CD14-positive monocyte (primary cell): Measurements from ENCODE around the gene ZC3HAV1. TPM values are rescaled to one million over a fixed set of nuclear protein-coding genes. Genes with fewer than 3 reads are reported as not detected.

Experiments
- DNase-seq, 3 donors: peaks; one replicate each; pipeline ENCODE4 v3.0.0-alpha.2; 2011 to 2022
- H2AFZ ChIP-seq: 2 replicates; pipeline ENCODE4 v1.6.0; 2012; ENCODE audit warnings: mild to moderate bottlenecking, low read depth, low read length, inconsistent platforms; ENCODE audit not compliant: insufficient read depth, poor library complexity, severe bottlenecking
- H3K27ac ChIP-seq, 2 donors: 1 replicate in 1 of 2; 2 replicates in 1 of 2; pipeline ENCODE4 v1.5.1; 2012 to 2013; ENCODE audit warnings: low read length in 2 of 2, control low read depth in 1 of 2, inconsistent platforms in 1 of 2, low read depth in 1 of 2, mild to moderate bottlenecking in 1 of 2
- H3K27me3 ChIP-seq, 2 donors: one replicate each; pipeline versions ENCODE4 v1.6.0 to v1.6.1; 2011 to 2013; ENCODE audit warnings: low read length in 2 of 2; ENCODE audit not compliant: control insufficient read depth in 2 of 2, insufficient read depth in 2 of 2
- H3K36me3 ChIP-seq, 2 donors: replicated peaks in 1 of 2; 1 replicate in 1 of 2; 2 replicates in 1 of 2; pipeline versions ENCODE4 v1.5.1 to v1.6.1; 2012 to 2013; ENCODE audit warnings: low read length in 2 of 2, control low read depth in 1 of 2, inconsistent platforms in 1 of 2, mild to moderate bottlenecking in 1 of 2; ENCODE audit not compliant: insufficient read depth in 2 of 2, control insufficient read depth in 1 of 2
- H3K4me1 ChIP-seq, 2 donors: 1 replicate in 1 of 2; 2 replicates in 1 of 2; pipeline versions ENCODE4 v1.5.1 to v1.6.1; 2012 to 2013; ENCODE audit warnings: low read length in 2 of 2, control low read depth in 1 of 2, inconsistent platforms in 1 of 2, mild to moderate bottlenecking in 1 of 2, moderate library complexity in 1 of 2; ENCODE audit not compliant: insufficient read depth in 2 of 2, control insufficient read depth in 1 of 2
- H3K4me2 ChIP-seq: replicated peaks from 2 replicates; pipeline ENCODE3; 2012; ENCODE audit warnings: low read length, moderate library complexity, mild to moderate bottlenecking; ENCODE audit not compliant: poor library complexity, severe bottlenecking; ENCODE audit errors: extremely low read depth
- H3K4me3 ChIP-seq, 3 experiments: fragments of 200-600 bp in 1 of 3; sonication (generic) in 1 of 3; replicated peaks in 1 of 3; 1 replicate in 2 of 3; 2 replicates in 1 of 3; pipeline ENCODE4 v1.5.1; 2011 to 2013; ENCODE audit warnings: low read length in 3 of 3, mild to moderate bottlenecking in 3 of 3, control low read depth in 2 of 3, low read depth in 2 of 3, inconsistent platforms in 1 of 3, moderate library complexity in 1 of 3
- H3K79me2 ChIP-seq: 2 replicates; pipeline ENCODE4 v1.6.0; 2012; ENCODE audit warnings: mild to moderate bottlenecking, control low read depth, inconsistent platforms, low read length, moderate library complexity; ENCODE audit not compliant: insufficient read depth
- H3K9ac ChIP-seq: 2 replicates; pipeline ENCODE4 v1.6.0; 2017; ENCODE audit warnings: low read length, mild to moderate bottlenecking; ENCODE audit not compliant: insufficient read depth, poor library complexity, severe bottlenecking
- H3K9me3 ChIP-seq, 2 donors: replicated peaks in 1 of 2; 1 replicate in 1 of 2; 2 replicates in 1 of 2; pipeline versions ENCODE4 v1.5.1 to v1.6.1; 2012 to 2013; ENCODE audit warnings: low read length in 2 of 2, control low read depth in 1 of 2; ENCODE audit not compliant: control insufficient read depth in 1 of 2, insufficient read depth in 1 of 2
- H4K20me1 ChIP-seq: 2 replicates; pipeline ENCODE4 v1.6.0; 2012; ENCODE audit warnings: mild to moderate bottlenecking, low read length, control low read depth, moderate library complexity; ENCODE audit not compliant: insufficient read depth
- H3K27ac Mint-ChIP-seq, 7 donors: one replicate each; pipeline ENCODE4 v1.8.0; 2020; ENCODE audit warnings: mild to moderate bottlenecking in 7 of 7, mixed read lengths in 7 of 7, moderate library complexity in 6 of 7, inconsistent platforms in 2 of 7
- H3K27me3 Mint-ChIP-seq, 3 donors: one replicate each; pipeline ENCODE4 v1.8.0; 2021 to 2022; ENCODE audit warnings: low read depth in 3 of 3, mild to moderate bottlenecking in 3 of 3, mixed read lengths in 3 of 3, moderate library complexity in 3 of 3, inconsistent platforms in 1 of 3
- H3K36me3 Mint-ChIP-seq, 2 donors: one replicate each; pipeline ENCODE4 v1.8.0; 2020; ENCODE audit warnings: mixed read lengths in 2 of 2, inconsistent platforms in 1 of 2, mild to moderate bottlenecking in 1 of 2
- H3K4me1 Mint-ChIP-seq: one replicate; pipeline ENCODE4 v1.8.0; 2020; ENCODE audit warnings: mild to moderate bottlenecking, mixed read lengths
- H3K4me3 Mint-ChIP-seq, 2 donors: one replicate each; pipeline ENCODE4 v1.8.0; 2020; ENCODE audit warnings: mild to moderate bottlenecking in 2 of 2, mixed read lengths in 2 of 2, moderate library complexity in 1 of 2
- H3K9me3 Mint-ChIP-seq, 7 donors: one replicate each; pipeline ENCODE4 v1.8.0; 2020 to 2022; ENCODE audit warnings: mixed read lengths in 7 of 7, mild to moderate bottlenecking in 6 of 7, moderate library complexity in 6 of 7, inconsistent platforms in 2 of 7
- CTCF ChIP-seq: fragments of 200-600 bp; IDR thresholded peaks from one replicate; pipeline ENCODE4 v1.8.0; 2022; ENCODE audit warnings: antibody characterized with exemption, mild to moderate bottlenecking
- WGBS: methylation state at CpG from one replicate; pipeline ENCODE4 v1.1.5; 2013; ENCODE audit warnings: missing lambda C conversion rate; ENCODE audit not compliant: insufficient coverage; 5-methylcytosine and 5-hydroxymethylcytosine counted together
- intact Hi-C, 2 donors: fragments of 100-400 bp; cut with micrococcal nuclease; formaldehyde crosslinking; loops; one replicate each; pipeline versions ENCODE4 v1.15.0 to v1.15.1; 2023
- polyA plus RNA-seq, 3 donors: library from polyadenylated mRNA; depleted of rRNA in 1 of 3; unstranded in 2 of 3; stranded (reverse) in 1 of 3; fragments of 300-500 nt in 2 of 3; fragments of >200 nt in 1 of 3; fragmentation: Illumina TruSeq in 2 of 3; gene quantifications; 1 replicate in 2 of 3; 2 replicates in 1 of 3; pipeline ENCODE4 v1.2.3, GENCODE V29; 2012 to 2021

The ZC3HAV1 gene
- polyA plus RNA-seq, 3 donors = 20.7 to 30.2 (median 21.2) TPM

GRCh38 chr7:139065323-139065722 lies 44.2 kb downstream of the ZC3HAV1 start:
- intact Hi-C loops = no loop called here
- 90% methylated on average over 2 of the region's 11 CpGs for WGBS
- H3K4me1 ChIP-seq = no peaks in the 10 kb centered on the region
- TF ChIP-seq CTCF = no peak
- H3K27me3 Mint-ChIP-seq = no peaks in the 10 kb centered on the region
- no peak overlapping the region for H2AFZ ChIP-seq
- H3K79me2 ChIP-seq = peaks cover 56% of the 10 kb centered on the region
- H3K27ac ChIP-seq = no peak overlapping the region
- peaks cover 3% of the 10 kb centered on the region for H3K4me1 Mint-ChIP-seq
- no peaks in the 10 kb centered on the region for H3K9me3 Mint-ChIP-seq
- no peak overlapping the region for H3K4me2 ChIP-seq
- no peak overlapping the region for H3K9ac ChIP-seq
- no peak overlapping the region for H3K4me3 Mint-ChIP-seq
- H3K9me3 ChIP-seq = no peaks in the 10 kb centered on the region
- no peak overlapping the region for H3K4me3 ChIP-seq
- no peak for DNase-seq
- peaks cover 94 to 98% of the 10 kb centered on the region in 2 donors for H3K36me3 ChIP-seq
- no peak overlapping the region for H3K27ac Mint-ChIP-seq
- H4K20me1 ChIP-seq = peaks cover 97% of the 10 kb centered on the region
- H3K36me3 Mint-ChIP-seq = peaks cover 87 to 96% of the 10 kb centered on the region in 2 donors
- no peaks in the 10 kb centered on the region for H3K27me3 ChIP-seq

GRCh38 chr7:139061416-139061815 lies 48.1 kb downstream of the ZC3HAV1 start:
- H3K27me3 Mint-ChIP-seq = peaks cover 0 to 2% (median 0%) of the 10 kb centered on the region in 3 donors
- H3K27ac ChIP-seq = peak overlapping the region in 1 of 2 donors; percentile 38
- no peak overlapping the region for H3K4me2 ChIP-seq
- H3K9ac ChIP-seq = no peak overlapping the region
- H3K27me3 ChIP-seq = no peaks in the 10 kb centered on the region
- no peak for DNase-seq
- H4K20me1 ChIP-seq = peaks cover 97% of the 10 kb centered on the region
- no peaks in the 10 kb centered on the region for H3K9me3 ChIP-seq
- no peaks in the 10 kb centered on the region for H3K4me1 ChIP-seq
- intact Hi-C loops = no loop called here
- peaks cover 40% of the 10 kb centered on the region for H3K79me2 ChIP-seq
- no peak for TF ChIP-seq CTCF
- no peak overlapping the region for H3K4me3 ChIP-seq
- H3K36me3 ChIP-seq = peaks cover 89 to 100% of the 10 kb centered on the region in 2 donors
- H3K36me3 Mint-ChIP-seq = peaks cover 84 to 98% of the 10 kb centered on the region in 2 donors
- peak overlapping the region in 1 of 7 donors; percentile 1 for H3K27ac Mint-ChIP-seq
- no peak overlapping the region for H2AFZ ChIP-seq
- H3K9me3 Mint-ChIP-seq = no peaks in the 10 kb centered on the region
- H3K4me1 Mint-ChIP-seq = peaks cover 5% of the 10 kb centered on the region
- no peak overlapping the region for H3K4me3 Mint-ChIP-seq
- WGBS = no CpG with 5 or more reads among the region's 5 CpGs
